ENCODE data around the gene SINHCAF.

The SINHCAF gene

GRCh38 chr12:31231611-31232360 is 94.2 kb downstream of the SINHCAF start:
- no peak for DNase-seq (ENCODE audit: low spot score)

All from germinal center (tissue), 1 donor.